HG03432 (cell line): ENCODE measurements around the gene AMN1.
"Not testable (repeated sequence)": the region's sequence is repeated elsewhere in the genome, so short reads cannot be mapped to it uniquely, and the experiment has no call there.

Source experiments
- ATAC-seq: cut with Tn5 transposase; IDR thresholded peaks from one replicate; pipeline ENCODE4 v1.9.1; 2021; ENCODE audit warnings: mild to moderate bottlenecking, moderate library complexity; ENCODE audit not compliant: unreplicated experiment

AMN1 gene

DNA sequence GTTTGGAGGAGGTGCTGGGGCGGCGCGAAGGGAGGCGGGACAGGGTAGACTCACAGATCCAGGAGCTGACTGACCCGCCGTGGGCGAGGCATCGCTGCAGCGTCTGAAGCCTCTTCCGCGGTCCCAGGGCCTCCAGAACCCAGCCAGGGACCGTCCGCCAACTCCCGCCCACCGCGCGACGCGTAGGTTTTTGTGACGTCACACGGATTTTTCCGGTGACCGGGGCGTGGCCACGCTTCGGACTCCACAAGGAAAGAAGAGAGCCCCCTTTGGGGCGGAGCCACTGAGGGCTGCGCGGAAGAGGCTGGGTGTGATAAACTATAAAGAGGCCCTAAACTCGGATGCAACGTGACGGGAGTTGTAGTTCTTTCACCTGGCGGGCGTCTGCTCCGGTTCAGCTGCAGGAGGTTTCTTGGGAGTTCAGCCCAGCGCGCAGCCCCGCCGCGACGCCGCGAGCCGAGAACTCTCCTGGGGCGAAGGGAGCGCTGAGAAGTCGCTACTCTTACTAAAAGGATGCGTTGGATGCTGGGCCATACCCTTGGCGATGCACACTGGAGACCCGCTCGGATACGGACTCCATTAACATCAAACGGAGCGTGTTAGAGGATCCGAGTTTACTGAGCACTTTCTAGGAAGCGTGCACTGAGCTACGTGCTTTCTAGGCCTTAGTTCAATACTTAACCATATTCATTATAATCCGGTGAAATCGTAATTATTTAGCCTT is at the start of gene AMN1:
AMN1 (minus strand) TSS at position 105 of the 724 bp plus-strand sequence; CDS start at position 92, 13 bp downstream.
- ATAC-seq, result peak; percentile 95

DNA sequence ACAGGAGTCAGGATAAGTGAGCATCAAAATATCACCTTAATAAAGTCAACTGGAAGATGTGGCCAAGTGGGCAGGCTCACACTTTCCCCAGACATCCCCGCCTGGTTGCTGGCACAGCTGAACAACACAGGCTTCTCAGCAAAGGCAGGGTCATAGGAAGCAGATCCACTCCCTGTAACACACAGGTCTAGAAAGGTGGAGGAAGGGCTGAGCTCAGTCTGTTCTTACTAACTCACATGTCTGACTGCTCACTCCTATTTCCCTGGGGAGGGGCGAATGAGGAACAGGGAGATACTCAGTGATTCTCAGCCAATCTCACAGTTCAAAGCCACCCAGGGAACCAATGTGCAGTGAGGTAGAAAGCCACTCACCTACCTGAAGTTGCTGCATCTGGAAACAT is 45.0 kb upstream of the AMN1 start:
- ATAC-seq, result peak; percentile 72

DNA sequence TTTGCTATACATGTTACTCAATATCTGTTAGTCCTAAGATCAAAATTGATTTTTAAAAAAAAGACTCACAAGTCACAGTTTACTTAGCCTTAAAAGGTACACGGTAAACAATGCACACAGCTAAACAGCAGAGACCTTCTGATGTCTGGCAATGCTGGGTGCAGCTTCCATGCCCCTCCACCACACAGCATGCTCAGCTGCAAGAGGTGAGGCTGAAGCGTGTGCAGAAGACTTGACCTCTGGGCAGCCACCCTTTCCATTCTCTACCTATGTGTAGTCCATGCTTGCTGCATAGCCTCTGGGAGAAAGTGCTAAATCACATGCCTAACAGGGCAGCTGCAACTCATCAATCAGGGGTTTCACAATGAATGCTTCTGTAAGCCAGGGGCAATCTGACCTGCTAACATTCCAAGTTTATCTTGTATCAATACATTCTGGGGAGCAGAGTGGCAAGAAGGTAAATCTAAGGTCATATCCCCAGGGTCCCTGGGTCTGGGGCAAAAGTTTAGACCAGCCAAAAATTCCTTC is 44.5 kb upstream of the AMN1 start:
- peak; percentile 82 for ATAC-seq

DNA sequence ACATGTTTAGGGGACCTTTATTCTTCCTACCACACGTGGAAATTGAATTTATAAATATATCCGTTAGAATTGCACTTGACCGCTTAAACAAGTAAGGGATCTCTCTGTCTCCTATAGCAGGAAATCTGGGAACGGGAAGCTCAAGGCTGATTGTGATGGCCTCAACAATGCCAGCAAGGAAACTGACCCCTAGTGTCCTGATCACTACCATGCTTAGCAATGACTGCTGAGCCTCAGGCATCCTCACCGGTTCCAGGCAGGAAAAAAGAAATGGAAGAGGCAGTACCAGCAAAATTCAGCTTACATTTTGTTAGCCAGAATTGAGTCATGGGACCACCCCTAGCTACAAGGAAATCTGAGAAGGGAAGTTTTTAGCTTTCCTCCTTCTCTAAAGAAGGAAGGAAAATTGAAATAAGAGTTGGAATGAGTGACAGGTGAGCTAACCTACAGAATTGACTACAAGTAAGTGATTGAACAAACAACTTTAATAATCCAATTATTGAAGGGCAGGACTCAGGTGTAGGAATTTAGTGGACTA is 43.9 kb upstream of the AMN1 start:
- ATAC-seq, result no peak

DNA sequence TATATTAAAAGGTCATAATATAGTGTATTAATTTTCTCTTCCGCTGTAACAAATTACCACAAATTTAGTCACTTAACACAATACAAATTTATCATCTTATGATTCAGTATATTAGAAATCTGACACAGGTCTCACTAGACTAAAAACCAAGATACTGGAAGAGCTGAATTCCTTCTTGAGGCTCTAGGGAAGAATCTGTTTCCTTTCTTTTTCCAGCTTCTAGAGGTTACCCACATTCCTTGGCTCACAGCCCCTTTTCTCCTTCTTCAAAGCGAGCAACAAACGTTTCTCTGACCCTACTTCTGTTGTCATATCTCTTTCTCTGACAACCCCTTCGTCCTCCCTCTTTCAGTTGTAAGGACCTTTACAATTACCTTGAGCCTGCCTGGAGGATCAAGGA is 43.4 kb upstream of the AMN1 start:
- no peak for ATAC-seq

DNA sequence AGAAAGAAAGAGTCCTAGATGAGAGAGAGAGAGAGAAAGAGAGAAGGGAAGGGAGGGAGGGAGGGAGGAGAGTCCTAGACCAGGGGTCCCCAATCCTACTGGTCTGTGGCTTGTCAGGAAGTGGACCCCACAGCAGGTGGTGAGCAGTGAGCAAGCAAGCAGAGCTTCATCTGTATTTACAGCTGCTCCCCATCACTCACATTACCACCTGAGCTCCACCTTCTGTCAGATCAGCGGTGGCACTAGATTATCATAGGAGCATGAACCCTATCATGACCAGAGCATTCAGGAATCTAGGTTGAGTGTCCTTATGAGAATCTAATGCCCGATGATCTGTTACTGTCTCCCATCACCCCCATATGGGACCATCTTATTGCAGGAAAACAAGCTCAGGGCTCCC is 39.2 kb upstream of the AMN1 start:
- no peak for ATAC-seq

DNA sequence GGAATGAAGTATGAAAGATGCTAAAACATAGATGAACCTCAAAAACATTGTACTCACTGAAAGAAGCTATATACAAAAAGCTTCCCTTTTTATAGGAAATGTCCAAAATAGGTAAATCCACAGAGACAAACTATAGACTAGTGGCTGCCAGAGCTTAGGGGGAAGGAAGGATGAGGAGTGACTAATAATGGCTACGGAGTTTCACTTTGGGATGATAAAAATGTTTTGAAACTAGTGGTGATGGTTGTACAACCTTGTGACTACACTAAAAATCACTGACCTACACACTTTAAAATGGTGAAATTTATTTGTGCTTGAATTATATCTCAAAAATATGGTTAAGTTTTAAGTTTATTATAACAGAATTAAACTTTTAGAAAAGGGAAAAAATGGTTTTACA is 37.1 kb upstream of the AMN1 start:
- no peak for ATAC-seq

DNA sequence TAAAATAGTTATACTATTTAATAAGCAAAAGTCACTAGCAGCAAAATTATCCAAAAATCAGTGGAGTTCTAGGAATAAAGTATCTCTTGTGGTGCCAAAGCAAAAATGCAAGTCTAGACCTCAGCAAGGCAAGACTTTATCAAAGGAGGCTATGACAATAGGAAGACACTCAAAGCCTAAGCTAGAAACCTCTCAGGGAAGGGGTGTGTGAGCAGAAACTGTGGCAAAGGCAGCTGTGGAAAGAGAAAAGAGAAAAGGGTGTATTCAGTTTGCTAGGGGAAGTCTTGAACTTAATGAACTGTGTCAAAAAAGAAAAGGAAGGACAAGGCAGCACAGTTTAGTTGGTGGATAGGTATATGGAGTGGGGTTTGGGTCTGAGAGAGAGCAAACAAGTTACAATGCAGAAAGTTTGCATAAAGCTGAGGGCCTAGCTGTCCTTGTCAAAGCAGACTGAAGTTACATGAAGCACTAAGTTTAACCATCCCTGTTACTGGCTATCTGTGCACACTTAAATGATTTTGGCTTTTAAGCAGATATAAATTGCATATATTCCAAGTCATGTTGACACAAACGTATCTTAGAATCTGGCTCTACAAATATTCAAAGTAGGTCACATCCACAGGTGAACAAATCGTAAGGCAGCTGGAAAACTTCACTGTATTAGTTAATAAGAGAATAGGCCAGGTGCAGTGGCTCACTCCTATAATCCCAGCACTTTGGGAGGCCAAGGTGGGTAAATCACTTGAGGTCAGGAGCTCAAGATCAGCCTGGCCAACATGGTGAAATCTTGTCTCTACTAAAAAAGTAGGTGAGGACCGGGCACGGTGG is 31.0 kb upstream of the AMN1 start:
- ATAC-seq, result no peak

DNA sequence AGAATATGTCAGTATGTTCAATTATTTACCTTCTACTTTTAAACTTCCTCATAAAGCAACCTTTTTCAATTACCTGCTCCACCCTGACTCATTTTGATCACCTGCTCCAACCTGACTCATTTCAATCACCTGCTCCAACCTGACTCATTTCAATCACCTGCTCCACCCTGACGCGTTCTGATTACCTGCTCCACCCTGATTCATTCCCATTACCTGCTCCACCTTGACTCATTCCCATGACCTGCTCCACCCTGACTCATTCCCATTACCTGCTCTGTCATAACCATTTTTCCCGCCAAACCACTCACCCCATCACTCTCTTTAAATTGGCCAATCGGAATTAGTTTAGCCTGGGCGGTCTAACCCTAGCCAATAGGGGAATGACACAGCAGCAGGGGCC is 29.5 kb upstream of the AMN1 start:
- not testable (repeated sequence) for ATAC-seq

DNA sequence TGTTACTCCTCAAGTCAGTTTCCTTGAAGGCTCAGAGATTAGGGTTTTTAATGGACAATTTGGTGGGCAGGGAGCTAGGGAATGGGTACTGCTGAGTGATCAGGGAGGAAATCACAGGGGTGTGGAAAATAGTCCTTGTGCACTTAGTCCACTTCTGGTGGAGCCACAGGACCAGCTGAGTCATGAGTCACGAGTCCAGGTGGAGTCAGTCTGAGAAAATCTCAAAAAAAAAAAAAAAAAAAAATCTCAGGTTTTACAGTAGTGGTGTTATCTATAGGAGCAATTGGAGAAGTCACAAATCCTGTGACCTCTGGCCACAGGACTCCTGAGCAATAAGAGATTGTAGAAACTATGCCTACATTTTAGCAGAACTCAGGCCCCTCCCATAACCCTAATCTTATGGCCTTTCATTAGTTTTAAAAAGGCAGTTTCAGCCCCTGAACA is 28.2 kb upstream of the AMN1 start:
- no peak for ATAC-seq

DNA sequence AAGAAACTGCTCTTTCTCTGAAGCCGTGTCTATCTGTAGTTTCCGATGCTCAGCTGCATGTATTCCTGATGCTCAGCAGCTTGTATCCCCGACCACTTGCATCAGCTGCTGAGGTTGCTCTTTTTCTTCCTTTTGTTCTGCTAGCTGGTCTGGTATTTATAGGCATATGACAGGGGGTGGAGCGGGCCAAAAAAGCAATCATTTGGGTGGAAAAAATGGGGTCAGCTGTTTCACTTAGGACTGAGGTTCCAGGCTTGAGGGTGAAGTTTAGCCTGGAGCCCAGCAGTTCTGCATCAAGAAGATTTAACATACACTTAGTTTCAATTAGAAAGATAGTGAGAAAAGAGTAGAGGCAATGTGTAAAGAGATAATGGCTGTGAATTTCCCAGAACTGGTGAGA is 23.6 kb upstream of the AMN1 start:
- ATAC-seq, result no peak

DNA sequence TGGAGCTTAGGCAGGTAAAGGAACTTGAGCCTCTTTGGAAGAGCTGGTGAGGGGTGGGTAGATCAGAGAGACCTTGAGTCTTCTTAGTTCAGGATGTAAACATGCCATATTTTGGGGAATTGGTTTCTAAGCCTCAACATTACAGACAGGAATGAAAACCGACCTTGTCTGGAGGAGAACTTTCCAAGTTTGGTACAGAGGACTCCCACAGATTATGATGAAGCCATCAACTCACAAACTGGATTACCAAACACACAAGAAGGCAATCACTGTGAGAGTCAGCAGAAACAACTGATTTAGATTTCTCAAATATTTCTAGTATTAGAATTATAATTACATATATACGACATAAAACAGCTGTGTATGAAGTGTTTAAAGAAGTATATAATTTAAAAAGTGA is 22.3 kb upstream of the AMN1 start:
- ATAC-seq, result no peak

DNA sequence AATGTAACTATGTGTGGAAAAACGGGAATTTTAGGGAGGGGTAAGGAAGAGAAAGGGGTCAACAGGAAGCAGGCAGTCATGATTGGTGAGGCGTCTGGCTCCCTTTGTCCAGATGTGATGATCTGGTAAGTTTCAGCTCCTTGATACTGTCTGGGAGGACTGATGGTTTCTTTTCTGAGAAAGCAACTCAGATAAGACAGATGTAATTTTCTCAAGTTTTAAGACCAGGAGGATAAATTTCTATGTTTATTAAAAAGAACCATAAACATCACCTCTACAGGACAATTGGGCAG is 21.9 kb upstream of the AMN1 start:
- ATAC-seq, result no peak

DNA sequence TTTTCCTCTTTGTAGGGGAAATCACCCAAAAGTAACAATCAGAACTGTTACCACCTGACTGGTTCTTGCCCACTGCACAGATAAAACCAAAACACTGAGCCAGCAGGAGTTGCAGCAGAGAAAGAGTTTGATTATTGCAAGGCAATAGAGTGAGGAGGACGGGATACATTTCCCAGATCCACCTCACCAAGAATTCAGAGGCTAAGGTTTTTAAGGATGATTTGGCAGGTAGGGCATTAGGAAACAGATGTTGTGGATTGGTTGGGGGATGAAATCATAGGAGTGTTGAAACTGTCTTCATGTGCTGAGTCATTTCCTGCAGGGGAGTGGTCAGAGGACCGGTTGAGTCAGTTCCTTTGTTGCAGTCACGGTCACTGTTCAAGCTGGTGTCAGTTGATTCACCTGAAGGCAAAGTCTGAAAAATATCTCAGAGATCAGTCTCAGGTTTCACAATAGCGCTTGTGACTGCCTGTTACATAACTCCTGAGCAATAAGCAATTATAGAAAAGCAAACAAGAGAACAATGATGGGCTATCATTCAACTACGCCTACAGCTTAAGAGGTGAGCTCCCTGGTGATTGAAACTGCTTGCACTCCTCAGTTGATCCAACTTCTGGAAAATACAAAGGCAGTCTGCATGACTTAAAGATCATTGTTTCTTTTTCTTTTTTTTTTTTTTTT is 20.3 kb upstream of the AMN1 start:
- ATAC-seq, result peak; percentile 86

DNA sequence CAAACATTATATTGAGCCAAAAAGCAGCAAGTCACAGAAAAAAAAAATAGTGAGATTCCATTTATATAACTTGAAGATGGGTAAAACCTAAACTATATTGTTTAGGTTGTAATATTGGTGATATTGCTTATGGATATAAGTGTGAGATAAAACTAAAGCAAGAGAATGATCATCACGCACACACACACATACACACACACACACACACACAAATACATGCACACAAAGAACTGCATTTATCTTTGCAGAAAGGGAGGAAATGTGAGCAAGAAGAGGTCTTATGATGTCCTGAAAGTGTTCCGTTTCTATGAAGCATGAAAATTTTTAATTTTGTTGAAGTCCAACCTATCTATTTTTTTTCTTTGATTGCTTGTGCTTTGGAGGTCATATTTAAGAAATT is 16.4 kb upstream of the AMN1 start:
- ATAC-seq, result no peak

DNA sequence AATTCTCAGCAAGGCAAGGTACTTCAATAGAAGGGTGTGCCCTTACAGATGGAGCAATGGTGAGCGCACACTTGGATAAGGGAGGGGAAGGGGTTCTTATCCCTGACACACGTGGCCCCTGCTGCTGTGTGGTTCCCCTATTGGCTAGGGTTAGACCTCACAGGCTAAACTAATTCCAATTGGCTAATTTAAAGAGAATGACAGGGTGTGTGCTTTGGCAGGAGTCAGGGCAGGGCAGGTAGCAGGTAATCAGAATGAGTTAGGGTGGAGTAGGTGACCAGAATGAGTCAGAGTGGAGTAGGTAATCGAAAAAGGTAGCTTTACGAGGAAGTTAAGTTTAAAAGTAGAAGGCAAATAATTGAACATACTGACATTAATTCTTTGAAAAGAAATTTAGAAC is 15.5 kb upstream of the AMN1 start:
- ATAC-seq, result not testable (repeated sequence)

DNA sequence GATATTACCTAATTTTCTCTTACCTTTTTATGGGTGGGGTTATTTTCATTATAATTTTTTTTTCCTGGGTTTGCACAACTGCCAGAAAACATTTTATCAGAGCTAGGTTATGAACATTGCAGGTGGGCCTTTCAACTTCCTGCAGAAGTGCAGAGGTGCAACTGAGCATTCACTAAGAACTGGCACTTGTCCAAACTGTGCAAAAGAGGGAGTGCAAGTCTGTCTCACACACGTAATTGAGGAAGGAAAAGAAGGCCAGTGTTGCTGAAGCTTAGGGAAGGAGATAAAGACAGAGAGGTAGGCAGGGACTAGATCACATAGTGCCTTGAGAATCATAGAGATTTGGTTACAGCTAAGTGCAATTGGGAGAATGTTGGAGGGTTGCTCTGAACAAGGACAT is 14.1 kb upstream of the AMN1 start:
- no peak for ATAC-seq

DNA sequence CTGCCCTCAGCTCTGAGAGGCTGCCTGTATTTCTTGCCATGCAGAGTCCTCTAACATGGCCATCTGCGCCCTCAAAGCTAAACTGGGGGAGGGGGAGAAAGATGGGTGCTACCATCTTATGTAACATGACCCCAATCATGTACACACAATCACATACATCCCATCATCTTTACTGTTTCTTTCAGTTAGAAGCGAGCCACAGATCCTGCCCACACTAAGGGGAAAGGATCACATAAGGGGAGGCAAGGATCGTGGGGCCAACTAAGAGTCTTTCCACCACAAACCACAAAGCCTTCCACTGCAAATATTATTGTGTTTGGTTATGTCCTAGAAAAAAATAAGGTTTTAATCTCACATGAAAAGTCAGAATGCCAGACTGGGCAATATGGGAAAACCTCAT is 11.8 kb upstream of the AMN1 start:
- no peak for ATAC-seq

DNA sequence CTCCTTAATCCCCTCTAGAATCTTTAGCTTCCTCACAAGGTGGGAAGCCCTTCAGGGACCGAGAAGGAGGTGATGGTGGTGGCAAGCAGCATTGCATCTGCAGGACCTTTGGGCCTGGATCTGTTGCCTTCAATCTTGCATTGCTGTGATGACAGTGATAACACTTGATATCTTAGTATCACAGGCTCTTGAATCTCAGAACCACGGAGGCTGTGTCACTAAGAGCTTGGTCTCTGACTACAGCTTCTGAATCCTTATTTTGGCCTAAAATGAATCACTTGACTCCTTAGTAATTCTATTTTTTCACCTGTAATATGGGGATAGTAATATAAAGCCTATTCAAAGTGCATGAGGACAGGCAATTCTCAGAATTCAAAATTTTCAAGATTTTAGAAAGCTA is 8.9 kb upstream of the AMN1 start:
- ATAC-seq, result no peak

DNA sequence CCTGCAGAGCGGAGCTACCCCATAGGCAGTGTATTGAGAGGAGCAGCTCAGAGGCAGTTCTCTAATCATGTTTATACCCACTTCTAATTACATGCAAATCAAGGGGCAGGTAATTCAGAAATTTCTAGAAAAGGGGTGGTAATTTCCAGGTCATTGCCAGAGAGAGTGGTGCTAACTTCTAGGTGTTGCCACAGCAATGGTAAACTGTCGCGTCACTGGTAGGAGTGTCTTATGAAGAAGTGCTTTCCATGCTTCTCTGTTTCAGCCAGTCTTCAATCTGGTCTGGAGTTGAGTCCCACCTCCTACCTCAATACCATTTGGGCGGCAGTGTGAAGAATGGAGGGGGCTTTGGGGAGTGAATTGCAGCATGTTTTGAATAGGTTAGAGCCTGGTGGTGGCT is 8.5 kb upstream of the AMN1 start:
- no peak for ATAC-seq

DNA sequence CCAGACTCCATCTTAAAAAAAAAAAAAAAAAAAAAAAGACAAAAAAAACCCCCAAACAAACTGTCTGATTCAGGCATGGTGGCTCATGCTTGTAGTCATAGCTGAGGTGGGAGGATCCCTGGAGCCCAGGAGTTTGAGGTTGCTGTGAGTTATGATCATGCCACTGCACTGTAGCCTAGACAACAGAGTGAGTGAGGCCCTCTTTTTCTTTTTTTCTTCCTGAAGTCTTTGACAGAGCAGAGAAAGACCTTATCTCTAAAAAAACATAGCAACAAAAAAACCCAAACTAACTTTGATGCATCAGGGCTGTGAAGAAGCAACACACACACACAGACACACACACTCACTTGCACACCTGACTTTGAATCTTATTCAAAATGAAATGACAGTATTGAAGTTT is 7.7 kb upstream of the AMN1 start:
- peak; percentile 39 for ATAC-seq
